Measurements from ENCODE around the gene TRMT13. TPM values are rescaled to one million over a fixed set of nuclear protein-coding genes. Genes with fewer than 3 reads are reported as not detected.

The TRMT13 gene
- total RNA-seq, 1 experiment from 2014 or later = 14.5 TPM

DNA sequence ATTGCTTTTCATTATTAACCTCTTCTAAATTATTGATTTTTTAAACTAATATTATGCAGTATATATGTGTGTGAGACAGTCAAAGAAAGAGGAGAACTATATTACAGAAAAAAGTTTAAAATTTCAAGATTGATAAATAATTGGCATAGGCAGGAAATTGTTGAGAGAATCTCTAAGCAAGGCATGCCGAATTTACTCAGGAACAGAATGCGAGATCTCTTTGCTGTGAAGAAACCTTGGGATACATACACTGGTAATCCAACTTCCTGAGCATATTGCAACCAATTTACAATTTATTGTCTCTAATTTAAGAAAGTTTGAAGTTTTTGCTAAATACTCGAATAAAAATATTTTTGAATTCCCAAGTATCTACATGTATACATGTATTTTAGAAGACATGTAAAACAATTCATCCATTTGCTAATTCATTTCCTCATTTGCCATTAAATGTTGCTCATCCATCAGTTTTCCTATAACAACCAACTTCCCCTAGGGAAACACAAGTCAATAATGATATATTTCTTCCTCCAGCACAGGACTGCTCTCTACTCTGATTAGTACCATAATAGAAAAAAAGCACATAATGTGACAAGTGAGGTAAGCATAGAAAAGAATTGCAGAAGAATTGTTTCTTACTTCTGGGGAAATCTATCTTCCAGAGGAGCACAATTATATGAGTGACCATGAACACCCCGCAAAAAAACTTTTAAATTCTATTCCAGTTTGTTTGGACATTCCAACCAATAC lies 44.5 kb downstream of the TRMT13 start:
- Histone ChIP-seq H3K9me3 (no peaks in the 10 kb centered on the region), H3K36me3 (ENCODE audit: control insufficient read depth, insufficient read depth, low read length) (no peaks in the 10 kb centered on the region), H3K27me3 (replicated peaks; ENCODE audit: control insufficient read depth, insufficient read depth, low read length) (no peaks in the 10 kb centered on the region), H3K4me1 (no peaks in the 10 kb centered on the region), H3K4me3 (ENCODE audit: low read depth, low read length) (no peak overlapping the region)
- BruUV-seq (replicated peaks) = no TSS peak
- H3K9me3 Mint-ChIP-seq (ENCODE audit: unreplicated experiment) = no peaks in the 10 kb centered on the region
- ChIA-PET CTCF (no interaction called here), POLR2A (no interaction called here)
- no peak overlapping the region for H3K4me3 Mint-ChIP-seq (ENCODE audit: unreplicated experiment)
- TF ChIP-seq, protein P1, sequence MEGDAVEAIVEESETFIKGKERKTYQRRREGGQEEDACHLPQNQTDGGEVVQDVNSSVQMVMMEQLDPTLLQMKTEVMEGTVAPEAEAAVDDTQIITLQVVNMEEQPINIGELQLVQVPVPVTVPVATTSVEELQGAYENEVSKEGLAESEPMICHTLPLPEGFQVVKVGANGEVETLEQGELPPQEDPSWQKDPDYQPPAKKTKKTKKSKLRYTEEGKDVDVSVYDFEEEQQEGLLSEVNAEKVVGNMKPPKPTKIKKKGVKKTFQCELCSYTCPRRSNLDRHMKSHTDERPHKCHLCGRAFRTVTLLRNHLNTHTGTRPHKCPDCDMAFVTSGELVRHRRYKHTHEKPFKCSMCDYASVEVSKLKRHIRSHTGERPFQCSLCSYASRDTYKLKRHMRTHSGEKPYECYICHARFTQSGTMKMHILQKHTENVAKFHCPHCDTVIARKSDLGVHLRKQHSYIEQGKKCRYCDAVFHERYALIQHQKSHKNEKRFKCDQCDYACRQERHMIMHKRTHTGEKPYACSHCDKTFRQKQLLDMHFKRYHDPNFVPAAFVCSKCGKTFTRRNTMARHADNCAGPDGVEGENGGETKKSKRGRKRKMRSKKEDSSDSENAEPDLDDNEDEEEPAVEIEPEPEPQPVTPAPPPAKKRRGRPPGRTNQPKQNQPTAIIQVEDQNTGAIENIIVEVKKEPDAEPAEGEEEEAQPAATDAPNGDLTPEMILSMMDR (IDR thresholded peaks at IDR 0.05; ENCODE audit: insufficient read depth in 1 of 2, low read depth in 1 of 2, low read length in 1 of 2, severe bottlenecking in 1 of 2, unreplicated experiment in 1 of 2) = no peak
- peaks cover 5% of the 10 kb centered on the region for H3K36me3 Mint-ChIP-seq (ENCODE audit: insufficient read depth, unreplicated experiment)
- no peak for DNase-seq
- no peak overlapping the region for H3K27ac Mint-ChIP-seq (ENCODE audit: unreplicated experiment)
- H3K4me1 Mint-ChIP-seq (ENCODE audit: low read depth, unreplicated experiment) = no peaks in the 10 kb centered on the region
- no peaks in the 10 kb centered on the region for H3K27me3 Mint-ChIP-seq (ENCODE audit: insufficient read depth, unreplicated experiment)
- intact Hi-C loops (cut with micrococcal nuclease; ENCODE audit: unreplicated experiment) = no loop called here

DNA sequence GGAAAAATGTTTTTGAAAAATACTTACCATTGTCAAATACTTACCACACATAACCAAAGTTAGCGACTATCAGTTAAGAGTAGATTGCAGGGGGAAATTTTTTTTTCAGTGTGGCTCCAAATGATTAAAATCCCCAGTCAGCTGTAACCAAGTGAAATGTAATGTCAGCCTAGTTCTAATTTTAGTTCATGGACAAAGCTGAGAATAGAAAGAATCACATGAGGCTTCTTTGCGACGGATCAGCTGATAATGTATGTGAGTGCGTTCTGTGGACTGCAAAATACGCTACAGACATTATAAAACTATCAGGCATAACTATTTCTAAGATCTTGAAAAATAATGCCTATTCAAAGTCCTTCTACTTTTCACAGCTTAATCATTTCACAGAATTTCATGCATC lies 45.1 kb downstream of the TRMT13 start, which contains the start of gene LRRC39:
LRRC39 (minus strand) TSS at position 166 of the 400 bp plus-strand sequence. CDS start 9,740 bp downstream, outside the sequence.
- no peaks in the 10 kb centered on the region for H3K36me3 ChIP-seq (ENCODE audit: control insufficient read depth, insufficient read depth, low read length)
- Mint-ChIP-seq H3K4me1 (ENCODE audit: low read depth, unreplicated experiment) (no peaks in the 10 kb centered on the region), H3K9me3 (ENCODE audit: unreplicated experiment) (no peaks in the 10 kb centered on the region), H3K27me3 (ENCODE audit: insufficient read depth, unreplicated experiment) (no peaks in the 10 kb centered on the region), H3K36me3 (ENCODE audit: insufficient read depth, unreplicated experiment) (peaks cover 5% of the 10 kb centered on the region), H3K4me3 (ENCODE audit: unreplicated experiment) (no peak within 1 kb of the TSS), H3K27ac (ENCODE audit: unreplicated experiment) (no peak within 1 kb of the TSS)
- BruUV-seq (replicated peaks) = no TSS peak
- intact Hi-C loops (cut with micrococcal nuclease; ENCODE audit: unreplicated experiment) = no loop called here
- H3K4me3 ChIP-seq (ENCODE audit: low read depth, low read length) = no peak within 1 kb of the TSS
- no peaks in the 10 kb centered on the region for H3K27me3 ChIP-seq (replicated peaks; ENCODE audit: control insufficient read depth, insufficient read depth, low read length)
- CTCF ChIA-PET = no interaction called here
- POLR2A ChIA-PET = no interaction called here
- TF ChIP-seq, protein P1 (IDR thresholded peaks at IDR 0.05; ENCODE audit: insufficient read depth in 1 of 2, low read depth in 1 of 2, low read length in 1 of 2, severe bottlenecking in 1 of 2, unreplicated experiment in 1 of 2) = no peak
- H3K9me3 ChIP-seq = no peaks in the 10 kb centered on the region
- no peaks in the 10 kb centered on the region for H3K4me1 ChIP-seq
- DNase-seq = no peak

DNA sequence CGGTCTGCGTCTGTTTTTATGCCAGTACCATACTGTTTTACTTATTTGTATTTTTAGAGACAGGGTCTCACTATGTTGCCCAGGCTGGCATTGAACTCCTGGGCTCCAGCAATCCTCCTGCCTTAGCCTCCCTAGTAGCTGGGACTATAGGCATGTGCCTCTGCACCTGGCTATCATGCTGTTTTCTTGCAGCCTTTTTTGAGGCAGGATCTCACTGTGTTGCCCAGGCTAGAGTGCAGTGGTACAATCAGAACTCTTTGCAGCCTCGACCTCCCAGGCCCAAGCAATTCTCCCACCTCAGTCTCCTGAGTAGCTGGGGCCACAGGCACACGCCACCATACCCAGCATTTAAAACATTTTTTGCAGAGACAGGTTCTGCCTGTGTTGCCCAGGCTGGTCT lies 50.4 kb downstream of the TRMT13 start:
- Histone ChIP-seq H3K4me1 (no peaks in the 10 kb centered on the region), H3K4me3 (ENCODE audit: low read depth, low read length) (no peak overlapping the region), H3K36me3 (ENCODE audit: control insufficient read depth, insufficient read depth, low read length) (no peaks in the 10 kb centered on the region), H3K27me3 (replicated peaks; ENCODE audit: control insufficient read depth, insufficient read depth, low read length) (no peaks in the 10 kb centered on the region), H3K9me3 (no peaks in the 10 kb centered on the region)
- H3K36me3 Mint-ChIP-seq (ENCODE audit: insufficient read depth, unreplicated experiment) = no peaks in the 10 kb centered on the region
- H3K4me3 Mint-ChIP-seq (ENCODE audit: unreplicated experiment) = no peak overlapping the region
- intact Hi-C loops (cut with micrococcal nuclease; ENCODE audit: unreplicated experiment) = no loop called here
- BruUV-seq (replicated peaks) = no TSS peak
- ChIA-PET CTCF (no interaction called here), POLR2A (no interaction called here)
- H3K27me3 Mint-ChIP-seq (ENCODE audit: insufficient read depth, unreplicated experiment) = no peaks in the 10 kb centered on the region
- H3K9me3 Mint-ChIP-seq (ENCODE audit: unreplicated experiment) = no peaks in the 10 kb centered on the region
- no peaks in the 10 kb centered on the region for H3K4me1 Mint-ChIP-seq (ENCODE audit: low read depth, unreplicated experiment)
- DNase-seq = no peak
- no peak overlapping the region for H3K27ac Mint-ChIP-seq (ENCODE audit: unreplicated experiment)
- TF ChIP-seq, protein P1 (IDR thresholded peaks at IDR 0.05; ENCODE audit: insufficient read depth in 1 of 2, low read depth in 1 of 2, low read length in 1 of 2, severe bottlenecking in 1 of 2, unreplicated experiment in 1 of 2) = no peak

Data from Caco-2 (cell line).